MCF 10A (cell line): ENCODE results near the gene FILIP1L. TPM values are rescaled to one million over a fixed set of nuclear protein-coding genes. Genes with fewer than 3 reads are reported as not detected.
A peak's percentile ranks its signal among the peaks of the same experiment; 100 is the strongest.

ENCODE experiments used
- BruUV-seq: library from RNA; stranded (reverse); fragments of 400-500 nt; replicated peaks from 2 replicates; lab custom pipeline; 2021; lab: Mats Ljungman, UMichigan
- CTCF ChIA-PET: fragments of 300-600 bp; sonication (Branson Sonifier 250); formaldehyde crosslinking; extraction: SDS; loops from one replicate; lab custom pipeline; 2021; ENCODE audit warnings: antibody characterized with exemption, inconsistent platforms; lab: Yijun Ruan, JAX
- POLR2A ChIA-PET: fragments of 300-600, 350-650 bp; sonication (Branson Sonifier 250); formaldehyde crosslinking; extraction: SDS; loops from one replicate; lab custom pipeline; 2020; ENCODE audit warnings: antibody characterized with exemption, inconsistent platforms; lab: Yijun Ruan, JAX
- DNase-seq: peaks from one replicate; pipeline ENCODE4 v3.0.0-alpha.2; 2018; ENCODE audit not compliant: unreplicated experiment
- H3K27ac Mint-ChIP-seq: one replicate; pipeline ENCODE4 v1.8.0; 2022; ENCODE audit warnings: mild to moderate bottlenecking, low read depth, mixed read lengths; ENCODE audit not compliant: unreplicated experiment
- H3K27me3 Mint-ChIP-seq: one replicate; pipeline ENCODE4 v1.8.0; 2022; ENCODE audit warnings: mixed read lengths; ENCODE audit not compliant: insufficient read depth, unreplicated experiment
- H3K36me3 Mint-ChIP-seq: one replicate; pipeline ENCODE4 v1.8.0; 2022; ENCODE audit warnings: mild to moderate bottlenecking, moderate library complexity, mixed read lengths; ENCODE audit not compliant: insufficient read depth, unreplicated experiment
- H3K4me1 Mint-ChIP-seq: one replicate; pipeline ENCODE4 v1.8.0; 2022; ENCODE audit warnings: mixed read lengths; ENCODE audit not compliant: insufficient read depth, unreplicated experiment
- H3K4me3 Mint-ChIP-seq: one replicate; pipeline ENCODE4 v1.8.0; 2022; ENCODE audit warnings: mild to moderate bottlenecking, moderate library complexity, mixed read lengths; ENCODE audit not compliant: unreplicated experiment
- H3K9me3 Mint-ChIP-seq: one replicate; pipeline ENCODE4 v1.8.0; 2022; ENCODE audit warnings: mixed read lengths; ENCODE audit not compliant: unreplicated experiment
- CTCF ChIP-seq: fragments of 200-600 bp; IDR thresholded peaks from one replicate; pipeline ENCODE4 v1.8.0; 2022; ENCODE audit warnings: antibody characterized with exemption, mild to moderate bottlenecking; ENCODE audit not compliant: unreplicated experiment
- intact Hi-C: fragments of 100-400 bp; cut with micrococcal nuclease; formaldehyde crosslinking; loops from 2 replicates; pipeline ENCODE4 v1.14.1; 2022
- total RNA-seq: library from RNA; stranded (reverse); gene quantifications from 2 replicates; pipeline ENCODE4 v1.2.3, GENCODE V29; 2022

FILIP1L gene
- total RNA-seq, 1 experiment from 2014 or later: 2.4 TPM

GRCh38 chr3:99875929-99876841 is 238.1 kb downstream of the FILIP1L start:
- ChIA-PET POLR2A (interaction anchor here (0.7 to 1.6 kb wide), 9 partner anchors 7 to 127 kb away, joined by 3 to 6 read pairs (median 4); no protein-coding TSS in a partner anchor), CTCF (interaction anchor here (0.6 to 1.2 kb wide), 4 partner anchors 11 to 131 kb away, joined by 3 to 4 read pairs (median 3); no protein-coding TSS in a partner anchor)
- TF ChIP-seq CTCF: no peak
- intact Hi-C loops: no loop called here
- peak; percentile 30 for DNase-seq
- peaks cover 8% of the 10 kb centered on the region for H3K4me1 Mint-ChIP-seq
- no peaks in the 10 kb centered on the region for H3K27me3 Mint-ChIP-seq
- BruUV-seq: TSS peak; percentile 48
- peak overlapping the region; percentile 70 for H3K4me3 Mint-ChIP-seq
- no peaks in the 10 kb centered on the region for H3K9me3 Mint-ChIP-seq
- no peak overlapping the region for H3K27ac Mint-ChIP-seq
- H3K36me3 Mint-ChIP-seq: no peaks in the 10 kb centered on the region

GRCh38 chr3:99875581-99875928 is 238.7 kb downstream of the FILIP1L start:
- intact Hi-C loops: no loop called here
- TF ChIP-seq CTCF: no peak
- H3K9me3 Mint-ChIP-seq: no peaks in the 10 kb centered on the region
- ChIA-PET CTCF (interaction anchor here (0.6 to 1.2 kb wide), 5 partner anchors 10 to 132 kb away, joined by 3 to 4 read pairs (median 3); no protein-coding TSS in a partner anchor), POLR2A (interaction anchor here (0.7 to 1.6 kb wide), 11 partner anchors 8 to 127 kb away, joined by 3 to 6 read pairs (median 3); no protein-coding TSS in a partner anchor)
- peaks cover 8% of the 10 kb centered on the region for H3K4me1 Mint-ChIP-seq
- H3K27me3 Mint-ChIP-seq: no peaks in the 10 kb centered on the region
- no peaks in the 10 kb centered on the region for H3K36me3 Mint-ChIP-seq
- DNase-seq: peak; percentile 34
- peak overlapping the region; percentile 70 for H3K4me3 Mint-ChIP-seq
- TSS peak; percentile 61 for BruUV-seq
- H3K27ac Mint-ChIP-seq: no peak overlapping the region

GRCh38 chr3:99874237-99875002 is 239.9 kb downstream of the FILIP1L start:
- no peaks in the 10 kb centered on the region for H3K9me3 Mint-ChIP-seq
- no peak overlapping the region for H3K4me3 Mint-ChIP-seq
- no peaks in the 10 kb centered on the region for H3K36me3 Mint-ChIP-seq
- no peak for DNase-seq
- BruUV-seq: no TSS peak
- CTCF ChIA-PET: interaction anchor here (0.6 kb wide), 1 partner anchor 10 kb away, joined by 3 read pairs; no protein-coding TSS in a partner anchor
- POLR2A ChIA-PET: interaction anchor here (0.6 to 1.6 kb wide), 5 partner anchors 9 to 139 kb away, joined by 3 to 6 read pairs (median 3); no protein-coding TSS in a partner anchor
- intact Hi-C loops: no loop called here
- no peaks in the 10 kb centered on the region for H3K27me3 Mint-ChIP-seq
- no peak overlapping the region for H3K27ac Mint-ChIP-seq
- TF ChIP-seq CTCF: no peak
- H3K4me1 Mint-ChIP-seq: peaks cover 8% of the 10 kb centered on the region
